Activated T-cell treated with anti-CD3 and anti-CD28 coated beads, Interleukin-2, amount 50 U/mL, for 4 hours (primary cell): ENCODE measurements around the gene ZNF878. TPM values are rescaled to one million over a fixed set of nuclear protein-coding genes. Genes with fewer than 3 reads are reported as not detected.

Source experiments
- ATAC-seq, 2 donors: fragments of 200-7000 bp; cut with Tn5 transposase; one replicate each; pipeline ENCODE4 v1.10.0; 2021
- DNase-seq: peaks from one replicate; pipeline ENCODE4 v3.0.0-alpha.2; 2020
- H3K27me3 Mint-ChIP-seq: one replicate; pipeline ENCODE4 v1.8.0; 2021; ENCODE audit warnings: low read depth, mixed read lengths
- H3K36me3 Mint-ChIP-seq: one replicate; pipeline ENCODE4 v1.8.0; 2022; ENCODE audit warnings: mixed read lengths; ENCODE audit not compliant: insufficient read depth
- H3K4me1 Mint-ChIP-seq: one replicate; pipeline ENCODE4 v1.8.0; 2021; ENCODE audit warnings: low read depth, mixed read lengths
- H3K4me3 Mint-ChIP-seq: one replicate; pipeline ENCODE4 v1.8.0; 2021; ENCODE audit warnings: mild to moderate bottlenecking, moderate library complexity, mixed read lengths
- H3K9me3 Mint-ChIP-seq: one replicate; pipeline ENCODE4 v1.8.0; 2021; ENCODE audit warnings: mixed read lengths
- total RNA-seq, 3 donors: library from RNA; stranded (reverse); gene quantifications; one replicate each; pipeline ENCODE4 v1.2.1, GENCODE V29; 2021

Gene ZNF878
- total RNA-seq, 3 donors from 2014 or later: 0.13 to 0.28 (median 0.19) TPM

DNA sequence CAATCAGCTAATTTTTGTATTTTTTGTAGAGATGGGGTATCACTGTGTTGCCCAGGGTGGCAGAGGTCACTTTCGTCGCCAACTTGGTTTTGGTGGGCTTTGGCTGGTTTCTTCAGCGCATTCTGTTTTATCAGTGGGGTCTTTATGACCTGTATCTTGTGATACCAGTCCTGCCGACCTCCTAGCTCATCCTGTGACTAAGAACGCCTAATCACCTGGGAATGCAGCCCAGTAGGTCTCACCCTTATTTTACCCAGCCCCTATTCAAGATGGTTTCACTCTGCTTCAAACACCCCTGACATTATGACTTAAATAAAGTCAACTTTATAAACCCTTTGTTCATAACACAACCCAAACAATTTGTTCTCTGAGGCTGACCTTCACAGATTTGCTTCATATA is 3.0 kb upstream of the ZNF878 start:
- peaks cover 17% of the 10 kb centered on the region for H3K4me1 Mint-ChIP-seq
- H3K4me3 Mint-ChIP-seq: no peak overlapping the region
- peaks cover 8% of the 10 kb centered on the region for H3K27me3 Mint-ChIP-seq
- ATAC-seq: no peak
- H3K9me3 Mint-ChIP-seq: peaks cover 4% of the 10 kb centered on the region
- H3K36me3 Mint-ChIP-seq: peaks cover 3% of the 10 kb centered on the region
- no peak for DNase-seq

DNA sequence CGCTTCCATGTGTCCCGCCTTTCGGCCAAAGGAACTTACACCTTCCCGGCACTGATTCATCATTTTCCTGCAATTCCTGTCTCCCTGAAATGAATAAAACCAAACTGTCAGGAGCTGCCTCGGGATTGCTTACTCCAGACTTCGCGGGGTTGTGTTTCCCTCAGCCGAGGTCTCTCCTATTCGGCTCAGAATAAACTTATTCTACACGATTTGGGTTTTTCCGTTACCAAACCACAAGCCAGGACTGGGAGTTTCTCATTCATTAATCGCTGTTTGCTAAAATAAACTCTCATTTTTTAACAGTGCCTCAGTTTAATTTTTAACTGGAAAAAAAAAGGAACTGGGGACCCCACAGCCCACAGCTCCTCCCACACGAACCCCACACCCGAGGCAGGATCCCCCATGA is 667 bp downstream of the ZNF878 start:
- Mint-ChIP-seq H3K36me3 (peaks cover 3% of the 10 kb centered on the region), H3K9me3 (peaks cover 4% of the 10 kb centered on the region), H3K4me1 (peaks cover 13% of the 10 kb centered on the region), H3K27me3 (peaks cover 8% of the 10 kb centered on the region), H3K4me3 (peak overlapping the region; percentile 77)
- DNase-seq: no peak
- peak; percentile 26 to 38 for ATAC-seq

DNA sequence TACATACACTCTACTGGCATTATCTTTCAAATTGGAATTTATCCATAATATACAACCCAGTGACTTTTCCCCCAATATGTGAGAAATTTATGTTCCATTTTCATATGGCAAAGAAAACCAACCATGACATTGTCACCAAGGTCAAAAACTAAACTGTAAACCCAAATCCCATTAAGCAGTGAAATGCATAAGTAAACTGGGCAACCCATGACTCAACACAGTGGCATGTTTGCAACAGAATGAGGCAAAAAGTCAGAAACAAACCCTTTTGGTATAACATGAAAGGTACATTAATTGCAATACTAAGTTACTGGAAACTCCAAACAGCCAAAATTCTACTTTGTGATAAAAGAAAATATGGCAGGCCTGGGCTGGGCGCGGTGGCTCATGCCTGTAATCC is 4.9 kb downstream of the ZNF878 start:
- H3K4me1 Mint-ChIP-seq: peaks cover 9% of the 10 kb centered on the region
- H3K4me3 Mint-ChIP-seq: no peak overlapping the region
- DNase-seq: no peak
- ATAC-seq: no peak
- peaks cover 24% of the 10 kb centered on the region for H3K9me3 Mint-ChIP-seq
- H3K36me3 Mint-ChIP-seq: peaks cover 20% of the 10 kb centered on the region
- peaks cover 4% of the 10 kb centered on the region for H3K27me3 Mint-ChIP-seq

DNA sequence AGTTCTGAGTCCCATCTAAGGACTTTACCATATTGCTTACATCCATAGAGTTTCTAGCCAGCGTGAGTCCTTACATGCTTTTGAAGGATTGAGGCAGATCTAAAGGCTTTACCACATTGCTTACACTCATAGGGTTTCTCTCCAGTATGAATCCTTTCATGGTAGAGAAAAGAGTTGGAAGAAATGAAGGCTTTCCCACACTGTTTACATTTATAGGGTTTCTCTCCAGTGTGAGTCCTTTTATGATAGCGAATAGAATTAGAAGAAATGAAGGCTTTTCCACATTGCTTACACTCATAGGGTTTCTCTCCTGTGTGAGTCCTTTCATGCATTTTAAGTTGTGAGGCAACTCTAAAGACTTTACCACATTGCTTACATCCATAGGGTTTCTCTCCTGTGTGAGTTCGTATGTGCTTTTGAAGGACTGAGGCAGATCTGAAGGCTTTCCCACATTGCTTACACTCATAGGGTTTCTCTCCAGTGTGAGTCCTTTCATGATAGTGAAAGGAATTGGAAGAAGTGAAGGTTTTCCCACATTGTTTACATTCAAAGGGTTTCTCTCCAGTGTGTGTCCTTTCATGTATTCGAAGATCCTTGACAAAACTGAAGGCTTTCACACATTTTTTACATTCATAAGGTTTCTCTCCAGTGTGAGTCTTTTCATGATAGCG is 8.9 kb downstream of the ZNF878 start:
- H3K9me3 Mint-ChIP-seq: peaks cover 28% of the 10 kb centered on the region

DNA sequence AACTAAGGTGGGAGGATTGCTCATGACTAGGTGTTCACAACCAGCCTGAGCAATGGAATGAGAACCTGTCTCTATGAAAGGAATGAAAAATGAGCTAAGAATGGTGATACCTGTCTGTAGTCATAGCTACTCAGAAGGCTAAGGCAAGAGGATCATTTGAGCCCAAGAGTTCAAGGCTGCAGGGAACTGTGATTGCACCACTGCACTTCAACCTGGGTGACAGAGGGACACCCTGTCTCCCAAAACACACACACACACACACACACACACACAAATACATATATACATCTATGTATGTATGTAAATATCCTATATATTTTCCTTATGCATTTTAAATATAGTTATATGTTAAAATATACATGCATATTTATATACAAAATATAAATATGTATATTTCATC is 9.9 kb downstream of the ZNF878 start:
- no peak for DNase-seq
- Mint-ChIP-seq H3K4me1 (no peaks in the 10 kb centered on the region), H3K36me3 (peaks cover 21% of the 10 kb centered on the region), H3K27me3 (no peaks in the 10 kb centered on the region), H3K4me3 (no peak overlapping the region), H3K9me3 (peaks cover 28% of the 10 kb centered on the region)
- no peak for ATAC-seq

More for the DNA sequence above, 8.9 kb downstream of the ZNF878 start:
- no peaks in the 10 kb centered on the region for H3K4me1 Mint-ChIP-seq
- ATAC-seq (no peak), DNase-seq (no peak)
- no peaks in the 10 kb centered on the region for H3K27me3 Mint-ChIP-seq
- H3K36me3 Mint-ChIP-seq: peaks cover 21% of the 10 kb centered on the region
- no peak overlapping the region for H3K4me3 Mint-ChIP-seq

DNA sequence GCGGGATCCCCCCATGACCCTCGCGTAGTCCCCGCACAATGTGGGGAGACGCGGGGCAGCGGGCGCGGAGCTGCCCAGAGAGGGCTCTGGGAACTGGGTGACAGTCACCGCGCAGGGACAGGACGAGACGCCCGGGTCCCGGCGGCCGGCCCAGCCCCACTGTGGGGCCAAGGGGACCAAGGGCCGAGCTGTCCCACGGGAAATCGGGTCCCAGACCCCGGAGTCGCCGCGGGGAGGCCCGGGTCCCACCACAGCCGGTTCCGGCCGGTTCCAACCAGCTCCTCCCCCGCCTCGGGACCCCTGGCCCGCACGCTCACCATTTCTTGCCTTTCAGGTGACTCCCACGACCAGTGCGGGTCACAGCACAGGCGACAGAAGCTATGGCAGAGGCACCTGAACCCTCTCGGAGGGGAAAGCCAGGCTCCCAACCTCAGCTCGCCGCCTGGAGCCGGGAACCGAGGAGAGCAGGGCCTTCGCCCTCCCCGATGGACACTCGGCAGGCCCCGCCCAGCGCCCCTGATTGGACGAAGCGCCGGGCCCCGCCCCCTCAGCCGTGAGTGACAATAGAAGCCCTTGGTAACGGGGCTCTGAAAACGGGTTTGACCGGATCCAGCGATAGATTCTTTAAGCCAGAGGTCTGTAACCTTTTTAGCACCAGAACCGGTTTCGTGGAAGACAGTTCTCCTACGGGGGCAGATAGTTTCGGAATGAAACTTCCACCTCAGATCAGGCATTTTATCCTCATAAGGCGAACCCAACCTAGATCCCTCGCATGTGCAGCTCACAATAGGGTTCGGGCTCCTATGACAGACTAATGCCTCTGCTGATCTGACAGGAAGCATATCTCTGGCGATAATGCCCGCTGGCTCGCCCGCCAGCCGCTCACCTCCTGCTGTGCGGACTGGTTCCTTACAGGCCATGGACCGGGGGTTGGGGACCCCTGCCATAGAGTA is 17.3 kb downstream of the ZNF878 start, which contains the start of gene ZNF433:
Gene ZNF433, minus strand, starts transcription at position 460 of the 953 bp plus-strand sequence. Its CDS starts 140 bp downstream, at position 320.
- H3K9me3 Mint-ChIP-seq: no peaks in the 10 kb centered on the region
- DNase-seq (peak; percentile 46), ATAC-seq (peak; percentile 93 to 96)
- peaks cover 6% of the 10 kb centered on the region for H3K27me3 Mint-ChIP-seq
- H3K4me3 Mint-ChIP-seq: peak within 1 kb of the TSS; percentile 85
- no peaks in the 10 kb centered on the region for H3K36me3 Mint-ChIP-seq
- H3K4me1 Mint-ChIP-seq: peaks cover 10% of the 10 kb centered on the region

DNA sequence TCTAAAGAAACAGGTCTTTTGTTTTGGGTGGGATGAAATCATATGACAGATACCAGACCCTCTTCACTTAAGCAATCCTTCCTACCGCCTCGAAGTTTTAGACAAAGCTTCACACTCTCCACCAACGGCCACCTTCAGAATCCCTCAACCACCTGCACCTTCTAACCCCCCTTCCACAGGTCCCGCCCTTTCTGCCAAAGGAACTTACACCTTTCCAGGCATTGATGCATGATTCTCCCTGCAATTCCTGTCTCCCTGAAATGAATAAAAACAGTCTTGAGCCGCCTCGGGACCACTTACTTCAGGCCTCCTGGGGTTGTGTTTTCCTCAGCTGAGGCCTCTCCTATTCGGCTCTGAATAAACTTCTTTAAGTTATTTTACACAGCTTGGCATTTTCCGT is 18.1 kb downstream of the ZNF878 start:
- DNase-seq (no peak), ATAC-seq (no peak)
- Mint-ChIP-seq H3K4me1 (peaks cover 10% of the 10 kb centered on the region), H3K27me3 (peaks cover 6% of the 10 kb centered on the region), H3K36me3 (no peaks in the 10 kb centered on the region), H3K9me3 (no peaks in the 10 kb centered on the region), H3K4me3 (peak overlapping the region; percentile 49)

DNA sequence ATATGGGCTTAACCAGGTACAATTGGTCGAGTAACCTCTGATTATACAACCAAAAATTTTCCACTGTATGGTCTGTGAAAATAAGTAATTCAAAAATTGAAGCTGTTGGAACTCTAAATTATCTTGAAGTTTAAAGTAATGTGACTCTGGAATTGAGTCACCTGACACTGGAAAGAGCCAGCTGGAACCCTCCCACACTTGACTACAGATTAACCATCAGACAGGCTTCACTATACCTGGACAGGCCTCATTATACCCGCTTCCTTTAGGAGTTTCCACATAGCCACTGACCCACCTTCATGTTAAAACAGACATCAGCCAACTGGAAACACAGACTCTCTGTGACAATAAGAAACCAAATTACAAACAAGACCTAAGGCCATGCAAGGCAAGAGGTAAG is 18.6 kb downstream of the ZNF878 start:
- no peaks in the 10 kb centered on the region for H3K36me3 Mint-ChIP-seq
- peaks cover 6% of the 10 kb centered on the region for H3K27me3 Mint-ChIP-seq
- ATAC-seq (no peak), DNase-seq (no peak)
- H3K4me1 Mint-ChIP-seq: peaks cover 10% of the 10 kb centered on the region
- H3K9me3 Mint-ChIP-seq: no peaks in the 10 kb centered on the region
- H3K4me3 Mint-ChIP-seq: peak overlapping the region; percentile 49

DNA sequence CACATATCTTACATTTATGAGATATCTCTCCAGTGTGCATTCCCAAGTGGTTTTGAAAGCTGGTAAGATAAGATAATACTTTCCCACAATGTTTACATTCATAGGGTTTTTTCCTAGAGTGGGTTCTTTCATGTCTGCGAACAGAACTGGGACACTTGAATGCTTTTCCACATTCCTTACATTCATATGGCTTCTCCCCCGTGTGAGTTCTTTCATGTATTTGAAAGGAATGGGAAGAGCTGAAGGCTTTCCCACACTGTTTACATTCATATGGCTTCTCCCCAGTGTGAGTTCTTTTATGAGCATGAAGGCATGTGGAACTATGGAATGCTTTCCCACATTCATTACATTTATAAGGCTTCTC is 37.0 kb downstream of the ZNF878 start:
- peaks cover 53% of the 10 kb centered on the region for H3K36me3 Mint-ChIP-seq
- DNase-seq: no peak
- ATAC-seq: no peak
- no peak overlapping the region for H3K4me3 Mint-ChIP-seq
- H3K4me1 Mint-ChIP-seq: no peaks in the 10 kb centered on the region
- no peaks in the 10 kb centered on the region for H3K27me3 Mint-ChIP-seq
- peaks cover 38% of the 10 kb centered on the region for H3K9me3 Mint-ChIP-seq

DNA sequence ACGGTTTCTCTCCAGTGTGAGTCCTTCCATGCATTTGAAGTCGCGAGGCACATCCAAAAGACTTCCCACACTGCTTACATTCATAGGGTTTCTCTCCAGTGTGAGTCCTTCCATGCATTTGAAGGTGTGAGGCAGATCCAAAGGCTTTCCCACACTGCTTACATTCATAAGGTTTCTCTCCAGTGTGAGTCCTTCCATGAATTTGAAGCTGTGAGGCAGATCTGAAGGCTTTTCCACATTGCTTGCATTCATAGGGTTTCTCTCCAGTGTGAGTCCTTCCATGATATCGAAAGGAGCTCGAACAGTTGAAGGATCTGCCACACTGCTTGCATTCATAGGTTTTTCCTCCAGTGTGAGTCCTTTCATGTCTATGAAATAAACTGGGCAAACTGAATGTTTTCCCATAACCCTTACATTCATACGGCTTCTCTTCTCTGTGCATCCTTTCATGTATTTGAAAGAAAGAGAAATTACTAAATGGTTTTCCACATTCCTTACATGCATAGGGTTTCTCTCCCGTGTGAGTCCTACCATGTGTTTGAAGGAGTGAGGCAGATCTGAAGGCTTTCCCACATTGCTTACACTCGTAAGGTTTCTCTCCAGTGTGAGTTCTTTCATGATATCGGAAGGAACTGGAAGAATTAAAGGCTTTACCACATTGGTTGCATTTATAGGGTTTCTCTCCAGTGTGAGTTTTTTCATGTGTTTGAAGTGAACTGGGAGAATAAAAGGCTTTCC is 37.6 kb downstream of the ZNF878 start:
- DNase-seq (no peak), ATAC-seq (no peak)
- Mint-ChIP-seq H3K4me3 (no peak overlapping the region), H3K9me3 (peaks cover 38% of the 10 kb centered on the region), H3K4me1 (no peaks in the 10 kb centered on the region), H3K36me3 (peaks cover 56% of the 10 kb centered on the region), H3K27me3 (no peaks in the 10 kb centered on the region)

DNA sequence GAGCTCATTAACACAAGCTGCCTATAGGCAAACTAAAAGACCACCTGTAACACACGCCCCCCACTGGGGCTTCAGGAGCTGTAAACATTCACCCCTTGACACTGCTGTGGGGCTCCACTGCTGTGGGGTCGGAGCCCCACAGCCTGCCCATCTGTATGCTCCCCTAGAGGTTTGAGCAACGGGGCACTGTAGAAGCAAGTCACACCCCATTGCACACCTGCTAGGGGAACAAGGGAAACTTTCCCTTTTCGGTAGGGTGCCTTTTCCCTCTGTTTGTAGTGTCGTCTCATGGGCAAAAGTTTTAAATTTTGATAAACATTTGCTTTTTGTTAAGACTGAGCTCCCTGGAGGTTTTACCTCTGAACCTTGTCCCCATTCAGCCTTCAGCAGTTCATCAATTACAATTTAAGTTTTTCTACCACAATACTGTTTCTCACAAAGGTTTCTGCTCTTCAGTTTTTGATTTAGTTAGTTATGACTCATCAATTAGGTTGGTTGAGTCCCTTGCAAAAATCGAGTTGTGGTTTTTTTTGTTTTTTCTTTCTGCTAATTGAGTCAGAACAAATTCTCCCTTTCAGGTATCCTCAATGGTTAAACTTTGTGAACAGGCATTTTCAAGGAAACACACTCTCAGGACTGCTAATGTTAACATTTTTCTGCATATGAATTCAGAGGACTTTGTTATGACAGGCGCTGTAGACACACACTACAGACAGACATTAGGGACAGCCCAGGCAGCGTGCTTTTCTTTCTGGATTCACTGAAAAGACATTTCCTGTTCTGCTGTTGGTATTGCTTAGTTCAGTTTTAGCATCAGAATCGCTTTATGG is 52.4 kb downstream of the ZNF878 start:
- no peaks in the 10 kb centered on the region for H3K27me3 Mint-ChIP-seq
- peaks cover 24% of the 10 kb centered on the region for H3K4me1 Mint-ChIP-seq
- ATAC-seq (peak; percentile 89 to 93), DNase-seq (no peak)
- H3K9me3 Mint-ChIP-seq: no peaks in the 10 kb centered on the region
- H3K36me3 Mint-ChIP-seq: peaks cover 14% of the 10 kb centered on the region
- no peak overlapping the region for H3K4me3 Mint-ChIP-seq

DNA sequence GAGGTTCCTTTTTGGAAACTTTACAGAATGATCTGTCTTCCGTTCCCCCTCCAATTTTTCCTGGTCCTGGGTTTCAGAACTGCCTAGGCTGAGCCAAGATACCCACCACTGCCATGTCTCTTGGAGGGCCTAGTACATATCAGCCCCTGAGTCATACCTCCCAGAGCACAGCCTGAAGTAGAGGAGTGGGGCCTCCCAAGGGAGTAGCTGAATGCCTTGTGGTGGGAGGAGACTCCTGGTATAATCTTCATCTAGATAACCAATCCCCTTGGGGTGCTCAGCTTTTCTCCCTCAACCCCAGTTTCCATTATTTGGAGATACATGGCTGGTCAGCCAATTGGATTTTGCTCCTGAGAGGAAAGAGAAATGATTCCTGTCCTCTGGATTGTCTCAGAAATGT is 57.6 kb downstream of the ZNF878 start:
- ATAC-seq (no peak), DNase-seq (no peak)
- Mint-ChIP-seq H3K9me3 (no peaks in the 10 kb centered on the region), H3K27me3 (no peaks in the 10 kb centered on the region), H3K4me1 (peaks cover 39% of the 10 kb centered on the region), H3K36me3 (peaks cover 16% of the 10 kb centered on the region), H3K4me3 (no peak overlapping the region)
